Measurements from ENCODE around the gene USE1.

DNA sequence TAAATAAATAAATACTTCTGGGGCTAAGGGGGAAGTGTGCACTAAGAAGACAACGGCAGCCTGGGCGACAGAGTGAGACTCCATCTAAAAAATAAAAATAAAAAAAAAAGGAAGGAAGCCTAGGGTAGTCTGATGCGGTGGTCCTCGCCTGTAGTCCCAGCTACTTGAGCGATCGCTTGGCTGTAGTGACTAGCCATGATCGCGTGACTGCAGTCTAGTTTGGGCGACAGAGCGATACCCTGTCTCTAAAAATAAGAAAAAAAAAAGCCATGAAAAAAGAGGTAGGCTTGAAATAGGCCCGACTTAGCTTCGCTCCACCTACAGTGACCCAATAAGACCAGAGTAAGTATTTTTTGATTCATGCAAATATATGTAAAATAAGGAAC, 51.4 kb downstream of the USE1 start:
- TF ChIP-seq POLR2A (IDR thresholded peaks at IDR 0.05) = no peak
- TF ChIP-seq, protein P1, sequence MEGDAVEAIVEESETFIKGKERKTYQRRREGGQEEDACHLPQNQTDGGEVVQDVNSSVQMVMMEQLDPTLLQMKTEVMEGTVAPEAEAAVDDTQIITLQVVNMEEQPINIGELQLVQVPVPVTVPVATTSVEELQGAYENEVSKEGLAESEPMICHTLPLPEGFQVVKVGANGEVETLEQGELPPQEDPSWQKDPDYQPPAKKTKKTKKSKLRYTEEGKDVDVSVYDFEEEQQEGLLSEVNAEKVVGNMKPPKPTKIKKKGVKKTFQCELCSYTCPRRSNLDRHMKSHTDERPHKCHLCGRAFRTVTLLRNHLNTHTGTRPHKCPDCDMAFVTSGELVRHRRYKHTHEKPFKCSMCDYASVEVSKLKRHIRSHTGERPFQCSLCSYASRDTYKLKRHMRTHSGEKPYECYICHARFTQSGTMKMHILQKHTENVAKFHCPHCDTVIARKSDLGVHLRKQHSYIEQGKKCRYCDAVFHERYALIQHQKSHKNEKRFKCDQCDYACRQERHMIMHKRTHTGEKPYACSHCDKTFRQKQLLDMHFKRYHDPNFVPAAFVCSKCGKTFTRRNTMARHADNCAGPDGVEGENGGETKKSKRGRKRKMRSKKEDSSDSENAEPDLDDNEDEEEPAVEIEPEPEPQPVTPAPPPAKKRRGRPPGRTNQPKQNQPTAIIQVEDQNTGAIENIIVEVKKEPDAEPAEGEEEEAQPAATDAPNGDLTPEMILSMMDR (IDR thresholded peaks at IDR 0.05) = no peak
